Measurements from ENCODE around the gene FREY1. TPM values are rescaled to one million over a fixed set of nuclear protein-coding genes. Genes with fewer than 3 reads are reported as not detected.

FREY1 gene
- total and polyA plus RNA-seq, 2 of the 13 experiments (the other 11 are each of a cell fraction or from before 2014, with no cell fraction given): 0.44 to 0.73 TPM

DNA sequence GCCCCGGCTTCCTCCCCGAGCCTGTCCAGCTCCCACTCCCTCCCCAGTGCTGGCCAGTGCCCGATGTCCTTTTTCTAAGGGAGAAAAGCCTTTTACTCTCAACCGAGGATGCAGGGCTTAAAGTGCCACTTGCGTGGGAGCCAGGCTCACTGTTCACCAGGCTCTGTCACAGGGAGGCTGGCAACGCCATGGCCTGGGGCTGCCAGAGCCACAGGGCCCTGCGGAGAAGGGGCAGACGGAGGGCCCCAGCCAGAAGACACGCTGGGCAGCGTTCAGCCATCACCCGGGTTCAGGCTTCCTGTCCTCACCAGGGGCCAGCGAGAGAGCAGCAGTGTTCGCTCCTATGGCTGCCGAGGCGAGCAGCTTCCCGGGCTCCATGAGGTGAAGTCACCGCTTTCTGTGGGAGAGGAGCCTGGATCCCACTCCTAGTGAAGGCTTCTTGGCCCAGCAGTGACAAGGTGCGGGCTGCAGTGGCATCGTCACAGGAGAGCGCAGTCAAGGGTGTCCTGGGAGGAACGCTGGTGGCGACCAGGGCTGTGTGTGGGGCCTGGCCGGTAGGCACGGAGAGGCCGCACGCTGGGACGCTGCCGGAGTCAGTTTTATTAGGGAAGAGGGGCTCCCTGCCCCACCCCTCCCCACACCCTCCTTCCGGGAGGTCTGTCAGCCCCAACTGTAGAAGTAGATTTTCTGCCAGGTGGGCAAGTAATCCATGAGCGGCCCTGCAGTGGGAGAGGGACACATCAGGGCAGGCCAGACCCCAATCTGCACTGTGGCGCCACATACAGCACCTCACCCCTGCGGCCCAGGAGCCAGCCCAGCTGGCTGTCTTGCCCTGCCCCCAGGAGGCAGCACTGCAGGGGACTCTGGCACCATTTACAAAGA, 2.8 kb upstream of the FREY1 start:
- Histone ChIP-seq H3K4me3 (replicated peaks in 1 of 3; ENCODE audit: insufficient read depth in 1 of 3, low read depth in 2 of 3, low read length in 3 of 3) (no peak overlapping the region), H3K4me1 (ENCODE audit: insufficient read depth, low read length) (no peaks in the 10 kb centered on the region), H3K36me3 (replicated peaks in 1 of 2; ENCODE audit: control insufficient read depth in 1 of 2, insufficient read depth in 2 of 2, low read length in 2 of 2) (peaks cover 7 to 19% of the 10 kb centered on the region in 2 experiments; a peak in 3 of 5 replicates), H3K27me3 (ENCODE audit: control insufficient read depth in 1 of 2, insufficient read depth in 2 of 2, low read length in 2 of 2) (no peaks in the 10 kb centered on the region), H3K9ac (ENCODE audit: insufficient read depth, low read depth, low read length) (no peak overlapping the region), H4K20me1 (ENCODE audit: insufficient read depth, low read length) (no peaks in the 10 kb centered on the region), H3K4me2 (ENCODE audit: low read depth, low read length) (no peak overlapping the region), H3K9me3 (ENCODE audit: low read length) (no peaks in the 10 kb centered on the region), H3K79me2 (ENCODE audit: insufficient read depth, low read length) (no peaks in the 10 kb centered on the region), H3K27ac (ENCODE audit: extremely low read length, insufficient read depth, low read length) (no peak overlapping the region), H2AFZ (ENCODE audit: low read length) (no peak overlapping the region)
- ChIA-PET CTCF (ENCODE audit: low intra/inter-chr PET ratio, low total read pairs) (no interaction called here), POLR2A (interaction anchor here (1.1 to 2.5 kb wide), 2 partner anchors 8 to 17 kb away, joined by 3 to 14 read pairs; partner anchors contain the start of gene PEX16)
- in situ Hi-C loops (cut with HindIII; ENCODE audit: extremely low pct_ligation_motif_present, low pct_unique_long_range_greater_than_20kb): no loop called here
- DNase-seq (ENCODE audit: low spot score) (no peak), ATAC-seq (no peak), FAIRE-seq (no peak)
- TF ChIP-seq ZNF552 (CRISPR knock-in tag; IDR thresholded peaks at IDR 0.05; ENCODE audit: borderline replicate concordance) (no peak), RBFOX2 (IDR thresholded peaks at IDR 0.05; ENCODE audit: low read depth, low read length) (peak; percentile 27; the same call in 1 of the 2 replicates)
- BruUV-seq (replicated peaks): no TSS peak
- WGBS (ENCODE audit: low lambda C conversion rate): 94% methylated on average over 10 of the region's 32 CpGs
- intact Hi-C loops (cut with micrococcal nuclease; ENCODE audit: unreplicated experiment): no loop called here

- Histone ChIP-seq H3K4me3 (replicated peaks in 1 of 3; ENCODE audit: insufficient read depth in 1 of 3, low read depth in 2 of 3, low read length in 3 of 3) (no peak overlapping the region), H3K4me2 (ENCODE audit: low read depth, low read length) (no peak overlapping the region), H3K36me3 (replicated peaks in 1 of 2; ENCODE audit: control insufficient read depth in 1 of 2, insufficient read depth in 2 of 2, low read length in 2 of 2) (peaks cover under 1 to 3% of the 10 kb centered on the region in 2 experiments; a peak in 3 of 5 replicates), H4K20me1 (ENCODE audit: insufficient read depth, low read length) (no peaks in the 10 kb centered on the region), H3K4me1 (ENCODE audit: insufficient read depth, low read length) (no peaks in the 10 kb centered on the region), H3K9me3 (ENCODE audit: low read length) (no peaks in the 10 kb centered on the region), H3K9ac (ENCODE audit: insufficient read depth, low read depth, low read length) (no peak overlapping the region), H2AFZ (ENCODE audit: low read length) (no peak overlapping the region), H3K27ac (ENCODE audit: extremely low read length, insufficient read depth, low read length) (no peak overlapping the region), H3K27me3 (ENCODE audit: control insufficient read depth in 1 of 2, insufficient read depth in 2 of 2, low read length in 2 of 2) (no peaks in the 10 kb centered on the region), H3K79me2 (ENCODE audit: insufficient read depth, low read length) (no peaks in the 10 kb centered on the region)
- intact Hi-C loops (cut with micrococcal nuclease; ENCODE audit: unreplicated experiment): no loop called here
- TF ChIP-seq REXO4 (CRISPR knock-in tag; IDR thresholded peaks at IDR 0.05; ENCODE audit: borderline replicate concordance) (no peak), PCBP2 (optimal IDR thresholded peaks at IDR 0.05; ENCODE audit: low read depth, low read length, poor library complexity, severe bottlenecking) (no peak), KDM2A (CRISPR knock-in tag; IDR thresholded peaks at IDR 0.05; ENCODE audit: borderline replicate concordance, low read depth) (peak; percentile 7; the same call in 1 of the 2 replicates), AGO2 (optimal IDR thresholded peaks at IDR 0.05; ENCODE audit: low read depth, low read length) (peak; percentile 87), ZNF451 (CRISPR knock-in tag; IDR thresholded peaks at IDR 0.05) (no peak), ZNF484 (CRISPR knock-in tag; IDR thresholded peaks at IDR 0.05; ENCODE audit: borderline replicate concordance, low read depth) (no peak), ZNF326 (CRISPR knock-in tag; IDR thresholded peaks at IDR 0.05; ENCODE audit: borderline replicate concordance) (0 out of 2 replicates have a peak, but pooled peaks have one; percentile 22)
- WGBS (ENCODE audit: low lambda C conversion rate): 90% methylated on average over 1 of the region's 8 CpGs
- in situ Hi-C loops (cut with HindIII; ENCODE audit: extremely low pct_ligation_motif_present, low pct_unique_long_range_greater_than_20kb): no loop called here
- FAIRE-seq: no peak
- DNase-seq (ENCODE audit: low spot score): no peak
- BruUV-seq (replicated peaks): no TSS peak
- ChIA-PET CTCF (ENCODE audit: low intra/inter-chr PET ratio, low total read pairs) (no interaction called here), POLR2A (interaction anchor here (2.5 kb wide), 1 partner anchor 10 kb away, joined by 14 read pairs; the partner anchor contains the start of gene PEX16)
- peak; percentile 7 for ATAC-seq
Observed at GRCh38 chr11:45907911-45908370, 870 bp upstream of the FREY1 start.
